GM12878 (cell line): Measurements from ENCODE around the gene WDR59. TPM values are rescaled to one million over a fixed set of nuclear protein-coding genes. Genes with fewer than 3 reads are reported as not detected.
A peak's percentile ranks its signal among the peaks of the same experiment; 100 is the strongest.

Experiments
- ATAC-seq: fragments of 200-7000 bp; cut with Tn5 transposase; 3 replicates; pipeline ENCODE4 v1.9.1; 2020; ENCODE audit warnings: mild to moderate bottlenecking, moderate library complexity
- BruUV-seq: library from RNA; stranded (reverse); fragments of 400-500 nt; replicated peaks from 2 replicates; lab custom pipeline; 2021; lab: Mats Ljungman, UMichigan
- CTCF ChIA-PET: fragments of 300-600 bp; sonication (Branson Sonifier 250); formaldehyde crosslinking; extraction: SDS; loops from one replicate; lab custom pipeline; 2021; ENCODE audit warnings: inconsistent platforms; lab: Yijun Ruan, JAX
- POLR2A ChIA-PET: fragments of 350-600 bp; formaldehyde crosslinking; extraction: SDS; loops from one replicate; lab custom pipeline; 2021; ENCODE audit warnings: inconsistent platforms; lab: Charles Lee
- RAD21 ChIA-PET: fragments of 300-600 bp; sonication (Branson Sonifier 250); formaldehyde crosslinking; loops from one replicate; lab custom pipeline; 2023; ENCODE audit warnings: antibody characterized with exemption; ENCODE audit not compliant: unreplicated experiment; lab: Charles Lee
- SMC1A ChIA-PET: fragments of 300-600 bp; sonication (Branson Sonifier 250); formaldehyde crosslinking; loops from one replicate; lab custom pipeline; 2023; ENCODE audit not compliant: unreplicated experiment, uncharacterized antibody; lab: Charles Lee
- DNase-seq: peaks from one replicate; pipeline ENCODE4 v3.0.0-alpha.2; 2011; ENCODE audit warnings: low read depth, low spot score
- FAIRE-seq: peaks from 3 replicates; lab custom pipeline; 2011; peaks lifted over from hg19 to GRCh38; lab: Jason Lieb, UNC
- H2AFZ ChIP-seq: 2 replicates; pipeline ENCODE4 v1.6.0; 2011; ENCODE audit warnings: low read depth, low read length, control low read depth; ENCODE audit not compliant: control insufficient read depth
- H3K27ac ChIP-seq: 2 replicates; pipeline ENCODE4 v1.5.1; 2011; ENCODE audit warnings: control low read depth; ENCODE audit not compliant: control insufficient read depth, insufficient read depth
- H3K27me3 ChIP-seq, 2 experiments: replicated peaks in 1 of 2; 2 replicates each; pipeline versions ENCODE4 v1.6.0 to v1.6.1; 2011; ENCODE audit warnings: low read length in 1 of 2; ENCODE audit not compliant: control insufficient read depth in 2 of 2, insufficient read depth in 2 of 2
- H3K36me3 ChIP-seq, 2 experiments: 2 replicates each; pipeline ENCODE4 v1.5.1; 2011; ENCODE audit warnings: low read length in 1 of 2; ENCODE audit not compliant: control insufficient read depth in 2 of 2, insufficient read depth in 2 of 2
- H3K4me1 ChIP-seq: 2 replicates; pipeline ENCODE4 v1.6.1; 2011; ENCODE audit warnings: mild to moderate bottlenecking, low read length, moderate library complexity, mixed read lengths; ENCODE audit not compliant: control insufficient read depth, insufficient read depth
- H3K4me2 ChIP-seq: 2 replicates; pipeline ENCODE4 v1.6.0; 2011; ENCODE audit warnings: control low read depth; ENCODE audit not compliant: control insufficient read depth, insufficient read depth
- H3K4me3 ChIP-seq: fragments of 200-600 bp; sonication (generic); 2 replicates; pipeline ENCODE4 v1.5.1; 2016
- H3K79me2 ChIP-seq: 2 replicates; pipeline ENCODE4 v1.6.0; 2011; ENCODE audit warnings: low read length; ENCODE audit not compliant: control insufficient read depth, insufficient read depth
- H3K9ac ChIP-seq: 2 replicates; pipeline ENCODE4 v1.8.0; 2011; ENCODE audit warnings: low read length, control low read depth, mixed read lengths; ENCODE audit not compliant: control insufficient read depth, insufficient read depth
- H3K9me3 ChIP-seq: replicated peaks from 3 replicates; pipeline ENCODE4 v1.5.1; 2011; ENCODE audit warnings: mild to moderate bottlenecking, low read length; ENCODE audit not compliant: control insufficient read depth, insufficient read depth
- H4K20me1 ChIP-seq: 2 replicates; pipeline ENCODE4 v1.6.0; 2011; ENCODE audit not compliant: control insufficient read depth, insufficient read depth
- CHD1 ChIP-seq: IDR thresholded peaks from 2 replicates; pipeline ENCODE4 v1.6.1; 2012; ENCODE audit warnings: low read depth, low read length, improper control_type of control experiment
- EGR1 ChIP-seq, 2 experiments: IDR thresholded peaks; 1 replicate in 1 of 2; 2 replicates in 1 of 2; pipeline ENCODE4 v1.6.1; 2011 to 2012; ENCODE audit warnings: low read depth in 2 of 2, low read length in 2 of 2, borderline replicate concordance in 1 of 2, mild to moderate bottlenecking in 1 of 2, moderate library complexity in 1 of 2
- LARP7 ChIP-seq: fragments of 450-650 bp; IDR thresholded peaks from 2 replicates; pipeline ENCODE4 v1.6.1; 2017; ENCODE audit warnings: mild to moderate bottlenecking
- SMARCA5 ChIP-seq: fragments of 450-650 bp; IDR thresholded peaks from 2 replicates; pipeline ENCODE4 v1.6.1; 2017; ENCODE audit warnings: mild to moderate bottlenecking
- TCF12 ChIP-seq: IDR thresholded peaks from 2 replicates; pipeline ENCODE4 v1.6.1; 2011; ENCODE audit warnings: low read depth, mild to moderate bottlenecking, low read length
- WGBS: methylation state at CpG from one replicate; pipeline ENCODE4 v1.1.6; 2016; ENCODE audit warnings: low lambda C conversion rate; ENCODE audit not compliant: insufficient replicate concordance, insufficient coverage; ENCODE audit errors: missing lambda C conversion rate; 5-methylcytosine and 5-hydroxymethylcytosine counted together
- in situ Hi-C: fragments of 300-500 bp; cut with MboI; formaldehyde crosslinking; loops from 9 replicates; pipeline ENCODE4 v1.14.3; 2018; ENCODE audit warnings: mixed read lengths
- intact Hi-C: fragments of 100-400 bp; cut with micrococcal nuclease; formaldehyde crosslinking; loops from one replicate; pipeline ENCODE4 v1.14.2; 2022; ENCODE audit not compliant: unreplicated experiment
- polyA plus RNA-seq, 11 experiments: library from polyadenylated mRNA; depleted of rRNA in 4 of 11; unstranded in 6 of 11; stranded (reverse) in 5 of 11; fragments of >200 nt; fragmentation: Nextera tagmentation in 4 of 11; fragmentation: Illumina TruSeq in 1 of 11; extraction: Ambion mirVana in 4 of 11; extraction: Trizol in 1 of 11; gene quantifications; 1 replicate in 1 of 11; 2 replicates in 10 of 11; pipeline versions ENCODE4 v1.2.1 to v1.2.3, GENCODE V29; 2011 to 2016; ENCODE audit warnings: inconsistent platforms in 2 of 11, missing spikeins in 2 of 11, low read depth in 1 of 11
- total RNA-seq, 4 experiments: library from RNA; depleted of rRNA in 3 of 4; stranded (reverse); fragments of >200 nt in 3 of 4; fragmentation: Illumina TruSeq in 1 of 4; extraction: Trizol in 1 of 4; gene quantifications; 2 replicates each; pipeline versions ENCODE4 v1.2.1 to v1.2.3, GENCODE V29; 2013 to 2021

The WDR59 gene
- total and polyA plus RNA-seq, 10 of the 15 experiments (the other 5 are each of a cell fraction or from before 2014, with no cell fraction given) = 9.7 to 78.4 (median 24.5) TPM

DNA sequence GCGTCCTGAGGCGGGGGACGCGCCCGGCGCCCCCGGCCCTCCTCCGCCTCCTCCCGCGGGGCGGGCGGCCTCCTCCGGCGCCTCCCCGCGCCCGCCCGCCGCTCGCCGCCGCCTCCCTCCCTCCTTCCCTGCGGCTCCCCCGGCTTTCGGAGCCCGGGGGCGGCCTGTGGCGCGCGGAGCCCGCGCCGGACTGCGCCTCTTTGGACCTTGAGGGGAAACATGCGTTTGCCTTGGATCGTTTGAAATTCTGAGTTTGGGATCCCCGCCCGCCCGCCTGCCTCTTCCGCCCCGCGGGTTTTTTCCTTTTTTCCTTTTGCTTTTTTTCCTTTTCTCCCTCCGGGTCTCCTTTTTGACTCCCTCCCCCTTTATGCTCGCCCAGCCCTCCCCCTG, 14.3 kb upstream of the WDR59 start:
- no peak overlapping the region; the same call in 1 of the 2 replicates for H2AFZ ChIP-seq
- no peak overlapping the region for H3K27ac ChIP-seq
- peak overlapping the region; percentile 64 for H3K4me3 ChIP-seq
- H3K4me2 ChIP-seq = peak overlapping the region; percentile 78
- POLR2A ChIA-PET = interaction anchor here (3.4 kb wide), 1 partner anchor 112 kb away, joined by 13 read pairs; no protein-coding TSS in a partner anchor
- no peak for DNase-seq
- CTCF ChIA-PET = interaction anchor here (0.6 to 1.9 kb wide), 5 partner anchors 9 to 270 kb away, joined by 3 to 6 read pairs (median 3); no protein-coding TSS in a partner anchor
- FAIRE-seq = no peak
- H3K27me3 ChIP-seq = no peaks in the 10 kb centered on the region
- intact Hi-C loops (loop anchor here (10.0 kb wide), 1 partner anchor 134 kb away; no protein-coding TSS in a partner anchor), in situ Hi-C loops (no loop called here)
- WGBS = no CpG with 5 or more reads among the region's 44 CpGs
- H3K4me1 ChIP-seq = peaks cover 8% of the 10 kb centered on the region
- no peaks in the 10 kb centered on the region for H3K36me3 ChIP-seq
- H3K9me3 ChIP-seq = no peaks in the 10 kb centered on the region
- H3K79me2 ChIP-seq = peaks cover 40% of the 10 kb centered on the region
- RAD21 ChIA-PET = interaction anchor here (0.6 to 5.5 kb wide), 4 partner anchors 14 to 111 kb away, joined by 3 to 92 read pairs (median 10); partner anchors contain the start of gene WDR59
- peak; percentile 8 for ATAC-seq
- no TSS peak for BruUV-seq
- H4K20me1 ChIP-seq = no peaks in the 10 kb centered on the region
- SMC1A ChIA-PET = interaction anchor here (4.1 kb wide), 1 partner anchor 111 kb away, joined by 69 read pairs; no protein-coding TSS in a partner anchor
- TF ChIP-seq SMARCA5 (0 out of 2 replicates have a peak, but pooled peaks have one; percentile 9), TCF12 (no peak), LARP7 (0 out of 2 replicates have a peak, but pooled peaks have one; percentile 32), CHD1 (0 out of 2 replicates have a peak, but pooled peaks have one; percentile 3), EGR1 (IDR thresholded peaks at IDR 0.05; ENCODE audit: borderline replicate concordance in 1 of 2, low read depth in 2 of 2, low read length in 2 of 2) (peak in 1 of 2 experiments; percentile 60; a peak in 2 of 3 replicates)
- TF ChIP-seq, all 136 proteins: peak for 4
- peak overlapping the region; percentile 50 for H3K9ac ChIP-seq
